ENCODE results near the gene CDK5.
"Not testable (repeated sequence)": the region's sequence is repeated elsewhere in the genome, so short reads cannot be mapped to it uniquely, and the experiment has no call there.

The CDK5 gene

DNA sequence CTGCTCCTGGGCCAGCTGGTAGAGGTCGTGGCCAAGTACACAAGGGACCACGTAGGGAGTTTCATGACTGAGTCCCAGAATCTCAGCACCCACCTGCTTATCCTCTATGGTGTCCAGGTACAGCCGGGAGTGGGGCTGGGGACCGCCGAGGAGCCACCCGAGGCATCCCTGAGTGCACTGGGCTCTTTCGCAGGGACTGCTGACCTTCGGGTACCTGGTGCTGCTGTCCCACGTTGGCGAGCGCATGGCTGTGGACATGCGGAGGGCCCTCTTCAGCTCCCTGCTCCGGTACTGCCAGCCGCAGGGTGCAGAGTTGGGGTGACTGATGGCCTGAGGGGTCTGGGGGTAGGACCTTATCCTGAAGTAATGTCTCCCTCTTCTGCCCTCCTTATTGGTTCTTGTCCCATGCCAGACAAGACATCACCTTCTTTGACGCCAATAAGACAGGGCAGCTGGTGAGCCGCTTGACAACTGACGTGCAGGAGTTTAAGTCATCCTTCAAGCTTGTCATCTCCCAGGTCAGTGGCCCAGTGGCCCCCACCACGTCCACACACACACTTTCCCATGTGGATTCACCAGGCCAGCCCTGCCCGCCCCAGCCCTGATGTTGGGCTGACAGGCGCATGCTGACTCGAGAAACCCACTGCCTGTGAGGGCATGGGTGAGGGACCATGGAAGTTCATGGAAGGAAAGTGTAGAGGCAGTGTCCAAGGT is 23.2 kb downstream of the CDK5 start:
- no peak for DNase-seq (ENCODE audit: low read depth in 2 of 2)

DNA sequence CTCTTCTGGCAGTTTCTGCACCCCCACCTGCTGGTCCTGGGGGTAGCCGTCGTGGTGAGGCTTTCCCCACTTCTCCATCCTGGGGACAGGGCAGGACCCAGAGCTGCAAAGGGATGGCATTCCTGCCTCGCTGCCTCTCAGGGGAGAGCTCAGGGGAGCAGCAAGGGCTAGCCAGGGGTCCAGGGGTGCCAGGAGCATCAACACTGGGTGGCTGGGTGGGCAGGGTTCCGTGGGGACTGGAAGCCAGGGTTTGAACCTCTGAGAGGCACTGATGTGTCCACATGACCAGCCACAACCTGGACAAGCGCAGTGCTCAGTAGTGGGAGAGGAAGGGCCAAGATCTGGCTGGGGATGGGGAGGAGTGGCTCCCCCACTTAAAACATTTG is 23.8 kb downstream of the CDK5 start:
- DNase-seq (ENCODE audit: low read depth in 2 of 2) = no peak

DNA sequence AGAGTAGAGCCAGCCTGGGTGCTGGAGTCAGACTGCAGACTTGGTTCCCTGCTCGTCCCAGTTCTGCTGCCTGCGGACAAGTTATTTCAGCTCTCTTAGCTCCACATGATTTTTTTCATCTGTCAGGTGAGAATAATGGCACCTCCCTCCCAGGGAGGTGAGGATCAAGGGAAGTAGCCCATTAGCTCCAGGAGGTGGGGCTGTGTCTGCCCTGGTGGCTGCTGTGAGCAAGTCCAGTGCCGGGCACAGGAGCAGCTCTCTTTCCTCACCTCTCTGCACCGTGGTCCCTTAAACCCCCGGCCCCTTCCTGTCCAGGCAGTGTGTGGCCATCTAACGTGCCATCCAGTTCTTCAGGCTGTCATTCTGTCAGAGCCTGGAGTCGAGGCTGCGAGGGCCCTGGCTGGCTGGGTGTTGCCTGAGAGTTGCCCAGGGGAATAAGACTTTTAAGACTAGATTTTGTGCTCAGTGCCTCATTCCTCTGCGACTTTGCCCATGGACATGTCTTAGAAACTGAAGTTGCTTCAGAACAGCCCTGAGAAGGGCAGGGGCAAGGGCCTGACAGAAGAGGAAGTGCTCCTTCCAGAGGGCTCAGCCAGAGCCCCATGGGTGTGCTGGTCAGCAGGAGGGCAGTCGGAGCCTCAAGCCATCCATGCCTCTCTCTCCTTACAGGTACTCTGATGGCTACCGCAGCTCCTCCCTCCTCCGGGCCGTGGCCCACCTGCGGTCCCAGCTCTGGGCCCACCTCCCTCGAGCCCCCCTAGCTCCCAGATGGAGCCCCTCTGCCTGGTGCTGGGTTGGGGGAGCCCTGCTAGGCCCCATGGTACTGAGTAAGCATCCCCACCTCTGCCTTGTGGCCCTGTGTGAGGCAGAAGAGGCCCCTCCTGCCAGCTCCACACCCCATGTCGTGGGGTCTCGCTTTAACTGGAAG is 24.5 kb downstream of the CDK5 start:
- DNase-seq (ENCODE audit: low read depth in 2 of 2) = no peak

DNA sequence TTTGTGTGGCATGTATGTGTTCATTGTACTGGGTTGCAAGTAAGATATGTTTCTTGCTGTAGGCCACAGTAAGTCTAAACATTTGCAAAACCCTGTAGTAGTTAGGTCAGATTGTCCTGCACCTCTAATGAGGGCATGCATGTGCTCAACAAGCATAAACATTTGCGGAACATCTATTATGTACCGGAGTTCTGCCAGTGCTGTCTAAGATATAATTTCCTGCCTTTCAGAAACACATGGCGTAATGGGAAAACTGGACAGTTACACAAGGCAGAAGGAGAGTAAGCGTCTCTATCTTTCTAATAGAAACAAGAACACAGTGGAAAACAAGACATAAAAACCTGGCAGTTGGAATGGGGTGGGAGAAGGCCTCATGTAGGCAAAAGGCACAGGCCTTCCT is 26.7 kb downstream of the CDK5 start:
- no peak for DNase-seq (ENCODE audit: low read depth in 2 of 2)

DNA sequence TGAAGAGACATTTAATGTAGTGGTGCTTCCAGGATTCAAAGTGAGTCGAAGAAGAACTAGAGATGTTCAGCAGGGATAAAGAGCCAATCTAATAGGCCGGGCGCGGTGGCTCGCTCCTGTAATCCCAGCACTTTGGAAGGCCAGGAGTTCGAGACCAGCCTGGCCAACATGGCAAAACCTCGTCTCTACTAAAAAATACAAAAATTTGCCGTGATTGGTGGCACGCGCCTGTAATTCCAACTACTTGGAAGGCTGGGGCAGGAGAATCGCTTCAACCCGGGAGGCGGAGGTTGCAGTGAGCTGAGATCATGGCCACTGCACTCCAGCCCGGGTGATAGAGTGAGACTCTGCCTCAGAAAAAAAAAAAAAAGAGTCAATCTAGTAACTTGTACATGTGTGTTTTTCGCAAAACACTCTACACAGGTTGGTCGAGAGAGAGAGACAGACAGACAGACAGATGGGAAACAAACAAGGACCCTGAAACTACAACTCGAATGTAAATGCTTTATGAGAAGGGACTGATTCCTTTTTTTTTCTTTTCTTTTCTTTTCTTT is 28.7 kb downstream of the CDK5 start:
- DNase-seq (ENCODE audit: low read depth in 2 of 2) = no peak

DNA sequence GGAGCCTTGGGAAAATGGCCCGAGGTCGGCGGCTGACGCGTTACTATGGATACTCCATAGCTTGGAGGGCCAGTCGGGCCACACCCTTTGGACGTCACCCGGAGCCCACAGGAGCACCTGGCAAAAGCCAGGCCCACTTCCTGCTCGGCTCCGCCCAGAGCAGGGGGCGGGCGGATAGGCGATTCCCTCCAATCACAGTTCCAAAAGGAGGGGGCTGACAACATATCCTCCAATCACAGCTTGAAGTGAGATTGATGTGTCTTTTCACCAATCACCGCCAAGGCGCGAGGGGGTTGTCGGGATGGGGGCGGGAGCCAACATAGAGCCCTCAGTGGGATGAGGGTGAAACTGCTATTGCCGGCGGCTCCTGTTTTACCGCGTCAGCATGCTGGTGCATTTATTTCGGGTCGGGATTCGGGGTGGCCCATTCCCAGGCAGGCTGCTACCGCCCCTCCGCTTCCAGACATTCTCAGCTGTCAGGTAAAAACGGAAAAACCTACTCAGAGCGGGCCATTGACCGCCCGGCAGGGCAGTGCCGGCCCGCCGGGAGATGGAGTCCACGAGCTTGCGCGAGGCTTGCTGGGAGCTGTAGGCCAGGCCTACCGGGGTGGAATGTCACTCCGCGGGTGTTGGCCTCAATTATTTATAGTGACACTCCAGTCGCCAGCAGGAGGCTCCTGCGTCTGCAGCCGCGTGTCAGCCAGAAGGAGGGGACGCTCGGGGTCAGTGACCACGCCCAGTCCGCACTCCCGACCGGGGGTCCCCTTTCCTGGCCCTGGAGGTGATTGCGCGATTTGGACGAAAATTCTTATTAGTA is 29.4 kb downstream of the CDK5 start, which contains the start of gene ABCB8:
Gene ABCB8, plus strand, starts transcription at position 320 of the 817 bp plus-strand sequence. Its CDS starts 66 bp downstream, at position 386.
- DNase-seq (ENCODE audit: low read depth in 2 of 2) = peak; percentile 98

DNA sequence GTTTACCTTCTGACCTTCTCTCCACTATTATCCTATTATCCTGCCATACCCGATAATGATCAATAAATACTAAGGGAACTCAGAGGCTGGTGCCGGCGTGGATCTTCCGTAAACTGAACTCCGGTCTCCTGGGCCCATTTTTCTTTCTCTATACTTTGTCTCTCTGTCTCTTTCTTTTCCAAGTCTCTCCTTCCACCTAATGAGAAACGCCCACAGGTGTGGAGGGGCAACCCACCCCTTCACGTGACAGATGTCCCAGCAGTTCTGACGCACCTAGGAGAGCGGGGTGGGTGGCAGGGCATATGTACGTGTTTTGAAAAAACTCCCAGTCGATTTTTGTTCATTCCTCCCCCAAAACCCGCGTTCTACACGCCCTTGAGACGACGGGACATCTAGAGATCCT is 30.0 kb downstream of the CDK5 start:
- DNase-seq (ENCODE audit: low read depth in 2 of 2) = not testable (repeated sequence)

DNA sequence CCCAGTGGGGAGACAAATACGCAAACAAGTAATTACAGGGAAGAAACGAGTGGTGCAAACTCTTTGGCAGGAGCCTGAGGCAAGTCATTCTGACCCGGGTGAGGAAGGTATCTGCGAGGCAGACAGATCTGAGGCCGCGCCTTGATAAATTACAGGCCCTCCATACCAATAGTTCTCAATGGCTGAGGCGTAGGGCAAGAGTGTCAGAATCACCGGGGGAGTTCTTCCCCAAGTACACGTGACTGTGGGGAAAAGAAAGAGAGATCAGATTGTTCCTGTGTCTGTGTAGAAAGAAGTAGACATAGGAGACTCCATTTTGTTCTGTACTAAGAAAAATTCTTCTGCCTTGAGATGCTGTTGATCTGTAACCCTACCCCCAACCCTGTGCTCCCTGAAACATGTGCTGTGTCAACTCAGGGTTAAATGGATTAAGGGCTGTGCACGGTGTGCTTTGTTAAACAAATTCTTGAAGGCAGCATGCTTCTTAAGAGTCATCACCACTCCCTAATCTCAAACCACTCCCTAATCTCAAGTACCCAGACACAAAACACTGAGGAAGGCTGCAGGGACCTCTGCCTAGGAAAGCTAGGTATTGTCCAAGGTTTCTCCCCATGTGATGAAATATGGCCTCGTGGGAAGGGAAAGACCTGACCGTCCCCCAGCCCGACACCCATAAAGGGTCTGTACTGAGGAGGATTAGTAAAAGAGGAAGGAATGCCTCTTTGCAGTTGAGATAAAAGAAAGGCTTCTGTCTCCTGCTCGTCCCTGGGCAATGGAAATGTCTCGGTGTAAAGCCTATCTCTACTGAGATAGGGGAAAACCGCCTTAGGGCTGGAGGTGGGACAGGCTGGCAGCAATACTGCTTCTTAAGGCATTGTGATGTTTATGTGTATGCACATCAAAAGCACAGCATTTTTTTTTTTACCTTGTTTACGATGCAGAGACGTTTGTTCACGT is 30.6 kb downstream of the CDK5 start:
- DNase-seq (ENCODE audit: low read depth in 2 of 2) = not testable (repeated sequence)

DNA sequence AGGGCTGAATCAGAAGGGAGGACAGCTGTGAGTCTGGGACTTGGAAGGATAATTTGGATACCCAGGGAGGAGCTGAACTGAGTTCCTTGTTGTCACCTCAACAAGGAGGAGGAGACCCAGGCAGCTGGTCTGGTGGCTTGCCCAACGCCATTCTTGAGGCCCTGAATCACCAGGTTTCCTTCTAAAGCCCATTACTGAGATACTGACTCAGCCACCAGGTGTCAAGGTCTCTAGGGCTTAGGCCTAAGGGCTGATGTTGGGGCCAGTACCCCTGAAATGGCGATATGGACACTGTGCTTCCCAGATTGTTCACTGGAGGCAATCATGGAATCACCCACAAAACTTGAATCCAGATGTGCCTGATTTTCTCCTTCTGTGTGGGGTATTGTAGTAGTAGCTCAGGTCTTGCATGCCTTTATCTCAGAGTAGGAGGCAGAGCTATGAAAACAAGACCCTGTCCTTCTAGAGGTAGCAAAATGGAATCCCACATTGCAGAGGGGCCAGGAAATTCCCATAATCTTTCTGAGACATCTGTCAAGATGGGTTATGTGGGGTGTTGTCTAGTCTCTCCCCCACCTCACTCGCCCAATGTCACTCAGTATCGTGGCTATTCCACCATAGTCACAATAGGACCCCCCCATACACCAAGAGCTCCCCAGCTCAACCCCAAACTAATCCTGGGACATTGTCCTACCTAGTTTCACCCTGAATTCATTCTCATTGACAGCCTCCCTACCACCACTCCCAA is 31.6 kb downstream of the CDK5 start:
- no peak for DNase-seq (ENCODE audit: low read depth in 2 of 2)

DNA sequence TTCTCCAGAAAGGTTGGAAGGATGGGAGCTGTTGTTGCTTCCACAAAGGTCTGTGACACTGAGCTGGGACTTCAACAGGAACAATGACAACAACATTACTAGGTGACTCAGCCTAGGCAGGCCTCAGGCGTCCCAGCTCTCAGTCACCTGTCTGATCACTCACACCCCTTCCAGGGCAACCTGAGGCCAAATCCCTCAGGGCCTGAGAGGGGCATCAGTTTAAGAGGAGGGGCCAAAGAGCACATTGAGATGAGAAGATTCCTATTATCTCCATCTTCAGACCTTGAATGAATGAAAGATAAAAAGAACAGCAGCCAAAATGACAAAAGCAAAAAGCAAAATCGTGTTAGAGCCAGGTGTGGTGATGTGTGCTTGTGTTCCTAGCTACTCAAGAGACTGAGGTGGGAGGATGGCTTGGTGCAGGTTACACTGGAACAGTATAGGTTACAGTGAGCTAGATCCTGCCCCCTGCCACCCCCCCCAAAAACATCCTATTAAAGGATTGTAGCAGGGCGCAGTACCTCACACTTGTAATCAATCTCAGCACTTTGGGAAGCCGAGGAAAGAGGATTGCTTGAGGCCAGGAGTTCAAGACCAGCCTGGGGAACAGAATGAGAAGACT is 33.2 kb downstream of the CDK5 start, which contains the start of gene ATG9B:
Gene ATG9B, minus strand, starts transcription at position 60 of the 622 bp plus-strand sequence. CDS start 71 bp downstream, outside the sequence.
- no peak for DNase-seq (ENCODE audit: low read depth in 2 of 2)

DNA sequence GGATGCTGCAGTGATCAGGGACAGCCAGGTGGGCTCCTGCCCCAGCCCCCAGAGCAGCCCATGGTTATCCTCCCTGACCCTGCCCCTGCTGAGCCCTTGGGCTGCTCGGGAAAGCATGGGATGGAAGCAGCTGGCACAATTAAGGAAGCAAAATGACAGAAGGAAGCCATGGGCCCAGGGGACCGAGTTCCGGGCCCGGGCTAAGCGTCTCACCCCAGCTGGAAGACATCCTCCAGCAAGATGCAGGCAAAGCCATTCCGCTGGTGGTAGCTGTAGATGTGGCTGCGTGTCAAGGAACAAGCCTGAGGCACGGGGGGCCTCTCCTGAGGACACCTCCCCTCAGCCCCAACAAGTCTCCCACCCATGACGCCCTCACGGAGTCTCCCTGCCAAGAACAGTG is 34.5 kb downstream of the CDK5 start:
- no peak for DNase-seq (ENCODE audit: low read depth in 2 of 2)

DNA sequence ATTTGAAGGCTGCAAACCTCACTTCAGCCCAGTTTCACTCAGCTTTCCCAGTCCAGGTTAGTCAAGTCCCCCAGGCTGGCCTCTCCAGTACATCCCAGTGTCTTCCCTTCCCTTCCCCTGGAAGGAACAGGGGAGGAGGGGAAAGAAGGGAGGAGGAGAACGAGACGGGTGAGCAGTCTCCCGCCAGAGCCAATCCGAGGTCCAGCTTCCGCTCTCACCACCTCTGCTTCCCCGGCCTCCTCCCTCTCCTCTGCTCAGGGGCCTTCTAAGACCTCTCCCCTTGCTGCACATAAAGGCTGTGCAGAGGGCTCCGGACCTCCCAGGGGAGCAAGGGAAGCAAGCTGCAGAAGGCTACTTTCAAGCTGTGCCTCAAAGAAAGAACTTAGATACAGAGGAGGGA is 37.5 kb downstream of the CDK5 start:
- no peak for DNase-seq (ENCODE audit: low read depth in 2 of 2)

DNA sequence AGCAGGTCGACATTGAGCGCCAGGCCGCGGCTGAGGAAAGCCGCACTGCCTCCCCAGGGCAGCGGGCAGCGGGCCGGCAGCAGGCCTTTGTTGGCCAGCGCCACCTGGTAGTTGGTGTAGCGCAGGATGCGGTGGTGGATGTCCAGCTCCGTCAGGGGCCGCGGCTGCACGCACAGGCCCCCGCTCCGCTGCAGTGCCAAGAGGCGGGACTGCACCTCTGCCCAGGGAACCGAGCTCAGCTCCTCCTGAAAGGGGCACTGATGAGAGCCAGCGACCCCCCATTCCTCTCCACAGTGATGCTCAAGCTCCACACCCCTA is 38.6 kb downstream of the CDK5 start:
- DNase-seq (ENCODE audit: low read depth in 2 of 2) = no peak

DNA sequence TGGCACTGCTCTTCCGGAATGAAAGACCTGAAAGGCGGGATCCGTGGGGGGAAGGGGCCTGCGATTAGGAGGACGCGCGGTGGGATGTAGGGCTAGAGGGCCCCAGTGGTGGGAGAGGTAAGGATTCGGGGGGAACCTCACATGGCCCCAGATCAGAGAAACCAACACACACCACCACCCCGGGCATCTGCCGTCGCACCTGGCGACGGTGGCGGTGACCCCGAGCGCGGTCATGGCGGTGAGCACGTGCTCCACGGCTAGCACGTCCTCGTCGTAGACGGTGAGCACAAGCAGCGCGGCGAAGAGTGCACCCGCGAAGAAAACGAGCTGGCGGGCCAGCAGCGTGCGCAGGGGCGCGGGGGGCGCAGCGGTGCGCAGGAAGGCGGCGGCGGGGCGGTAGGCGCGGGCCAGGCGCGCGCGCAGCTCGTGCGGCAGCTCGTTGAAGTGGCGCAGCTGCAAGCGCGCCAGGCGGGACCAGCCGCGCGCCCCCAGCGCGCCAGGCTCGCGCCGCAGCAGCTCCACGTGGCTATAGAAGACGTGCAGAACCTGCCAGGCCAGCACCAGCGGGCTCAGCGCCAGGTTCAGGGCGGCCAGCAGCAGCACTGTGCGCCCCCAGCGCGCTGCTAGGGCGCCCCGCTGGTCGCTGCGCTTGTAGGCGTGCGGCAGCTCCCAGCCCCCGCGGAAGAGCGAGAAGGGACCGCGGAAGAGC is 39.1 kb downstream of the CDK5 start:
- DNase-seq (ENCODE audit: low read depth in 2 of 2) = no peak

DNA sequence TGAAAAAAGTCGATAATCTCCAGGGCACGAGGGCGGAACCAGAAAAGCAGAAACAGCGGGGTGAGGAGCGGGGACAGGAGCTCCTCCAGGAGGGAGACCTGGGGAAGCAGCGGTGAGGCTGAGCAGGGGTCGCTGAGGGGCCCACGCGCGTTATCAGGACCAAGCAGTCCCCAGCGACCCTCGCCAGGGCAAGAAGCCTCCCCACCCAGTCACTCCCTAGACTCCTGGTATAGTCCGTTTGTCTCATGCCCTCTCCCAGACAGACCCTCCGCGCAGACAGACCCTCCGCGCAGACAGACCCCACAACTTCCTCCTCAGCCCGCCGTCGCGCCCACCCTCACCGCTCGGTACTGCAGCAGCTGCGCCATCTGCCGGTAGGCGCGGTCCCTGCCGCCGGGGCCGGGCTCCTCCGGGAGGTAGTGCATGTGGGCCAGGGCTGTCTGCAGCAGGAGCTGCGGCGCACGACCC is 39.7 kb downstream of the CDK5 start:
- DNase-seq (ENCODE audit: low read depth in 2 of 2) = no peak

DNA sequence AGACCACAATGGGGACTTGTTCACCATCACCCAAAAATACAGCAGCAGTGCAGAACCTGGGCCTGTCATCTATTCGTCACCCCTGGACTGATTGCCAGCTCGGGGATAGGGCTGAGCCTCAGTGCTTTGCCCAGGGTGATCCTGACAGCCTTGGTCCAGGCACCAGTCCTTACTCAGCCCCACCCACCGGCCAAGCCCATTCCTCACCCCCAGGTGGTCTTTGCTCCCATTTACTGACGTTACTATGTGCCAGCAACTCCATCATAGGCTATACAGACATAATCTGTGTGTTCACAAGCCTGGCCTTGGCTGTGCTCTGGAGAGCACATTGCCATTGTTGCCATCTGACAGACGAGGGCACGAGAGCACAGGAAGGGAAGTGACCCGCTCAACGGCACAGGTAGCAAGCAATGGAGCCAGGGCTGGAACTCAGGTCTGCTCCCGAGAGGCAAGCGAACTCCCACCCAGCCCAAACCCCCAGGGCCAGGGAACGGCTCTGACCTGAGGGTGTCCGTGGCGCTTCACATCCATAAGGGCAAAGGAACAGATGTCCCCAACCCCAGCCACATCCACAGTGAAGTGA is 40.2 kb downstream of the CDK5 start:
- no peak for DNase-seq (ENCODE audit: low read depth in 2 of 2)

DNA sequence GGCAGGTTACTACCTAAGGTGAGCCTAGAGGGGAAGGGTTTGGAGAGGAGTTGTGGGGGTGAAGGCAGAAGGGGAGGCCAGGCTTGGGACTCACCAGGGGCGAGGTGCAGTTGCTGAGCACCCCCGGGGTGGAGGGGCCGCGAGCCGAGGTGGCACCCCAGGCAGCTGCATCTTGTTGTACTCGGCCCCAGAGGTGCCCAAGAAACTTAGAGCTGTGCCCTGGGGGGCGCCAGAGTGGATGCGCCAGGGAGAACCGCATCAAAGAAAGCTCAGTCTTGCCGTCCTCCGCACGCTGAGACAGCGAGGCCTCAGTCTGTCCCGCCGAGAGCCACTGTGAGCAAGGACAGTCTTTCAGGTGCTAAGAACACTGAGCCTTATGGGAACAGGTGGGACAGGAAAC is 40.8 kb downstream of the CDK5 start:
- no peak for DNase-seq (ENCODE audit: low read depth in 2 of 2)

DNA sequence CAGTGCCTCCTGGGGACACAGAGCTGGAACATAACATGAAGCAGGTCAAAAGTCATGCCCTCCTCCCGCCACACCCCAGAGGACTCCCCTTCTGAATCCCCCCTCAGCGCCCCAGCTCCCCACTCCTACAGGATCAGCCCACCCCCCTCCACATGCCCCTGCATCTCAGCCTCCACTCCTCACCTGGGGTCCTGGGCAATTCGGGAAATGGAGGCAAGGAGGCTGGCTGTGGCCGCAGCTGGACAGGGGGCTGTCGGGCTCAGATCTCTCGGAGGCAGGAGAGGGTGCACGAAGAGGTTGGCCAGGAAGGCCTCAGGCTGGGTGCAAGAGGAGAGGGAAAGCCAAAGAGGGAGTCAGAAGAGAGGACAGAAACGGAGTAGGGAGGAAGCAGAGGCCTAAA is 41.2 kb downstream of the CDK5 start:
- no peak for DNase-seq (ENCODE audit: low read depth in 2 of 2)

Measured in fibroblast of skin of left quadriceps (primary cell).